GM21737 (cell line): ENCODE measurements around the gene TRIP12.
"Not testable (repeated sequence)": the region's sequence is repeated elsewhere in the genome, so short reads cannot be mapped to it uniquely, and the experiment has no call there.

ENCODE experiments used
- ATAC-seq: cut with Tn5 transposase; IDR thresholded peaks from one replicate; pipeline ENCODE4 v1.9.1; 2021; ENCODE audit warnings: mild to moderate bottlenecking, moderate library complexity; ENCODE audit not compliant: unreplicated experiment

Gene TRIP12

GRCh38 chr2:229725716-229726574 is 195.9 kb downstream of the TRIP12 start:
- ATAC-seq, result no peak

GRCh38 chr2:229723192-229723591 is 198.6 kb downstream of the TRIP12 start:
- ATAC-seq, result not testable (repeated sequence)

GRCh38 chr2:229719926-229720647 is 201.7 kb downstream of the TRIP12 start:
- no peak for ATAC-seq

- no peak for ATAC-seq
Measured at GRCh38 chr2:229718057-229718456, 203.8 kb downstream of the TRIP12 start.

- ATAC-seq, result no peak
Measured at GRCh38 chr2:229715895-229716507, 205.8 kb downstream of the TRIP12 start.

- ATAC-seq, result peak; percentile 33
Measured at GRCh38 chr2:229714736-229715541, 206.9 kb downstream of the TRIP12 start.

GRCh38 chr2:229714080-229714735 is 207.6 kb downstream of the TRIP12 start, which contains the start of gene DNER:
TSS of gene DNER (minus strand) at chr2:229714555. CDS start at chr2:229714423, 132 bp downstream.
- ATAC-seq, result peak; percentile 82
